GM21447 (cell line): Measurements from ENCODE around the gene MLH3.

Source experiments
- ATAC-seq: cut with Tn5 transposase; IDR thresholded peaks from one replicate; pipeline ENCODE4 v1.9.1; 2021; ENCODE audit not compliant: unreplicated experiment

The MLH3 gene

DNA sequence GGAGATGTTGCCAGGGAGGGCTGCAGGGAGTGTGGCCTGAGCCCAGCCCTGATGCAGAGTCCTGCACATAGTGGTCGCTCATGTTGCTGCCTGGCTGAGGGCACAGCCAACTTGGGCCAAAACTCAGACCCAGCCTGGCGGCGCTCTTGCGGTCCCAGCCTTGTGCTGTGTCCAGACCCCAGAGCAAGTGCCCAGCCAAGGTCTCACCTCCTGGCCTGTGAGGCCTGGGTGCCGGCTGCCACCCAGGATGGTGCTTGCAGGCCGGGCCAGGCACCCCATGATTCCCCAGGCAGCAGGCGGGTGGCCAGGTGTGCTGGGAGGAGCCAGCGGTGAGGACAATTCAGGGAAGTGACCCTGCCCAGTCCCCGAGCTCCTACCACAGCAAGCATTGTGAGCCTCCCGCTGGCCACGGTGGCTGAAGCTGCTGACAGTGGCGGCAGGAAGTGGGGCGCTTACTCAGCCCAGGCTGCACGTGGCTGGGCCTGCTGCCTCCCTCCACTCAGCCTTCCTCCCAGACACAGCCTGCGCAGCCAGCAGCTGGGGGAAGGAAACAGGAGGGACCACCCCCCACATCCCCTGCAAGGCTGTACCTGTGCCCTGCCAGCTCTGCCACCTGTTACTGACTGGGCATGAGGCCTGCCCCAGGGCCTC lies 78.1 kb downstream of the MLH3 start:
- no peak for ATAC-seq

DNA sequence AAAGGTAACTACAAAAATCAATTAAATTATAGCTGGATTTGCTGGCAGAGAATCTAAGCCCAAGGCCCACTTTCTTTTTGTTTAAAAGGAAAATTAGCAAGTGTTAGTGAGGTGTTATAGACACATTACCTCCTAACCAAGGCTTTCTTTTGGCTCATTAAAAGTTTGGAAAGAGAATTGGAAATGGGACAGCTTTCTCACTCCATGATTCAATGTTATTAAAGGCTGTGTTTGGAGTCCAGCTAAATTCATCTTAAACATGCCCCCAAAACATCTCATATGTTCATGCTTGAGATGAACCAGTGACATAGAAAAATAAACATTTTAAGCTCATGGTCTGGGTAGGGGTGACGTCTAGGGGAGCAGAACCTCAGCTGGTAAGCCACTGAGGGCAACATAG lies 82.5 kb downstream of the MLH3 start:
- ATAC-seq: no peak

DNA sequence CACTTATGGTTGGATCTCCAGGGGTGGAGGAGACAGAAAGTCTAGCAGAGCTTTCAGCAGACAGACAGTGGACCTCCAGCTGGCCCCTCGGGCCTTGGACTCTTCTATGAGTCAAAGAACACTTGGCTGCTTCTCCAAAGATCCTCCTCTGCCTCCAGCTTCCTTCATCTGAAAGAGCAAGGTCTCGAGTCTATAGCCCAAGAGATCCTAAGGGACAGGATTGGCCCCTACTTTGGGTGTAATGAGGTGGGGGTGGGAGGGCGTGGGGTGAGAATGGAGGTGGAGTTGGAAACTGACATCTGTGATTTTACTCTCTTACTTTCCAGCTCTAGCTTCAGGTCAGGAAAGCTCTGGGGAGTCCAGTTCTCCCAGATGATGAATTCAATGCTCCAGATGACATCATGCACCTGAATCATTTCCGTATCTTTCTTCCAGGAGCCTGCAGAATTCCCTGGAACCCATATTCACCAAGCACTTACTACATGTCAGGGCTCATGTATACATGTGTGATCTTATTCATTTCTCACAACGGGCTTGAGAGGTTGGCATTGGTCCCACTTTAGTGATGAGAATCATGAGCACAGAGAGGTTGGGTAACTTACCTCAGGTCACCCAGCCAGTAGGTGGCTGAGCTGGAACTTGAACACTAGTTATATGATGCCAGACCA lies 85.6 kb downstream of the MLH3 start:
- ATAC-seq: no peak

DNA sequence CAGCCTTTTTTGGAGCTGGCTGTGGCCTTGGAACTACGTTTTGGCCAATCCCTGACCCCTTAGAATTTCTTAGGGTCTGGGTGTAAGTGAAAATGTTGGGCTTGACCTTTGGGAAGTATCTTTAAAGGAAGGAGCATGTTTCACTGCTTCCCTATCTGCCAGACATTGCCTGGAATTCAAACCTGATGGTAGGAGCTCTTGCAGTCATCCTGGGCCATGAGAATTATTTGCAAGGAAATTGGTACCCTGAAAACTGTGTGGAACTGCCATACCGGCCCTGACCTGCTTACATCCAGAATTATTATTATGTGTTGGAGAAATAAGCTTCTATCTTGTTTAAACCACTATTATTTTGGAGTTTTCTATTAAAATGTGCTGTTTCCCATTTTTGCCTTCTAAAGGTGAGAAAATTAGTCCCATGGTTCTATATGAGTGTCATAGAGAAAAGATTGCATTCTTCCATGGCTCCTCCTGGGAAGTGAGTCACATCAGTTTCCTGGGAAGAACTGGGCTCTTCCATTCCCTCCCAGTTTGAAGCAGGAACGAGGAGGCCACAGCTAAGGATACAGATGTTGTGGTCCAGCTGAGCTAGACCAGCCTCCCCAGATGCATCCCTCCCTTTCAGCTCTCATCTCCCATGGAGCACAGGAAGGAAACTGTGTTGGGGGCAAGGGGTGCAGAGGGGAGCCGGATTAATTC lies 86.3 kb downstream of the MLH3 start:
- ATAC-seq: no peak
